Keratinocyte (primary cell): ENCODE results near the gene ZBTB18.

Source experiments
- CTCF ChIP-seq, 3 experiments: IDR thresholded peaks in 1 of 3; conservative IDR thresholded peaks in 1 of 3; optimal IDR thresholded peaks in 1 of 3; 2 replicates in 2 of 3; 3 replicates in 1 of 3; pipeline versions ENCODE3 to v1.5.1; 2011; ENCODE audit warnings: low read length in 3 of 3, mild to moderate bottlenecking in 3 of 3, moderate library complexity in 2 of 3, control low read depth in 1 of 3, inconsistent platforms in 1 of 3; ENCODE audit not compliant: insufficient read depth in 2 of 3; ENCODE audit errors: extremely low read depth in 1 of 3
- EZH2 ChIP-seq: IDR thresholded peaks from one replicate; pipeline ENCODE4 v1.6.1; 2012; ENCODE audit warnings: inconsistent platforms, mild to moderate bottlenecking, low read length, moderate library complexity

DNA sequence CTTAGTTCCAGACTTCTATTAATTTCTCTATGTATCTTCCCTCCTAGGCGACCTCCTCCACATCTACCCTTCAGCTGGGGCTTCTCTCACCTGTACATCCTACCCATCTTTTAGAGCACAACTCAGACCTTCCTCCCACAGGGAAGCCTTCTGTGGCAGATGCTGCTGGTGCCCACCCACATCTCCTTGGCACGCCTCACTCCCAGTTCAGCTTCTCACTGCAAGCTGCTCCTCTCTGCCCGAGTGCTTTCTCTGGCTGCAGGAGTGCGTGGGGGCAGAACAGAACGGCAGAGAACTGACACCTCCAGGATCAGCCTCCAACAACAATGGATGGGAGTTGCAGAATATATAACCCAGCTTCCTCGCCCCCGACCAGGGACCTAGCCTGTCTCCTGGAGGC is 36.5 kb downstream of the ZBTB18 start:
- TF ChIP-seq CTCF (optimal IDR thresholded peaks at IDR 0.05 in 1 of 3, IDR thresholded peaks at IDR 0.05 in 1 of 3, conservative IDR thresholded peaks at IDR 0.05 in 1 of 3; ENCODE audit: extremely low read depth in 1 of 3, insufficient read depth in 2 of 3, low read length in 3 of 3) (no peak), EZH2 (no peak)
